SU-DHL-6 (cell line): Measurements from ENCODE around the gene CEBPZOS.
A peak's percentile ranks its signal among the peaks of the same experiment; 100 is the strongest.

Source experiments
- H2AFZ ChIP-seq: fragments of 200-600 bp; sonication (generic); 2 replicates; pipeline ENCODE4 v1.6.1; 2014; ENCODE audit warnings: low read depth, mild to moderate bottlenecking, moderate library complexity, mixed read lengths, antibody characterized with exemption, low read length; ENCODE audit not compliant: severe bottlenecking
- H3F3A ChIP-seq: fragments of 200-600 bp; shearing (Covaris generic); 2 replicates; pipeline ENCODE4 v1.6.0; 2016; ENCODE audit warnings: antibody characterized with exemption, mild to moderate bottlenecking; ENCODE audit not compliant: insufficient read depth
- H3K27ac ChIP-seq: fragments of 200-600 bp; sonication (generic); 2 replicates; pipeline ENCODE4 v1.5.1; 2016; ENCODE audit warnings: low read depth, mild to moderate bottlenecking, low read length, moderate library complexity, mixed read lengths
- H3K27me3 ChIP-seq: fragments of 200-600 bp; sonication (generic), shearing (Covaris generic); 2 replicates; pipeline ENCODE4 v1.6.0; 2014; ENCODE audit warnings: mild to moderate bottlenecking, low read length
- H3K36me3 ChIP-seq: fragments of 200-600 bp; sonication (generic); 2 replicates; pipeline ENCODE4 v1.6.1; 2014; ENCODE audit warnings: mild to moderate bottlenecking, low read length, mixed read lengths
- H3K4me2 ChIP-seq: fragments of 300-600, 200-600 bp; shearing (Covaris generic), sonication (generic); 2 replicates; pipeline ENCODE4 v1.6.0; 2014; ENCODE audit warnings: low read length, low read depth, mild to moderate bottlenecking; ENCODE audit not compliant: poor library complexity, severe bottlenecking
- H3K4me3 ChIP-seq: fragments of 200-600 bp; sonication (generic); 2 replicates; pipeline ENCODE4 v1.5.1; 2014; ENCODE audit warnings: antibody characterized with exemption, low read length, mild to moderate bottlenecking, mixed read lengths; ENCODE audit not compliant: insufficient read depth, poor library complexity, severe bottlenecking
- H3K79me2 ChIP-seq: fragments of 200-600 bp; sonication (generic); 2 replicates; pipeline ENCODE4 v1.6.1; 2014; ENCODE audit warnings: mild to moderate bottlenecking, low read length, moderate library complexity; ENCODE audit not compliant: insufficient read depth
- H3K9ac ChIP-seq: fragments of 200-600 bp; sonication (generic); 2 replicates; pipeline ENCODE4 v1.7.0; 2014; ENCODE audit warnings: mild to moderate bottlenecking, low read length
- H3K9me2 ChIP-seq: fragments of 200-600 bp; sonication (generic); replicated peaks from 2 replicates; pipeline ENCODE4 v1.6.1; 2014; ENCODE audit warnings: low read length; ENCODE audit not compliant: insufficient read depth
- H3K9me3 ChIP-seq: fragments of 200-600 bp; sonication (generic); 2 replicates; pipeline ENCODE4 v1.6.1; 2014; ENCODE audit warnings: low read length, mixed read lengths; ENCODE audit not compliant: insufficient read depth
- H4K20me1 ChIP-seq: fragments of 200-600 bp; sonication (generic); 2 replicates; pipeline ENCODE4 v1.6.1; 2014; ENCODE audit warnings: low read depth, mild to moderate bottlenecking, antibody characterized with exemption, low read length, moderate library complexity, mixed read lengths
- CTCF ChIP-seq: fragments of 200-600 bp; sonication (generic); IDR thresholded peaks from one replicate; pipeline ENCODE4 v1.5.1; 2017; ENCODE audit warnings: antibody characterized with exemption, mild to moderate bottlenecking, low read length, moderate library complexity; ENCODE audit not compliant: insufficient read depth, poor library complexity, severe bottlenecking
- EZH2phosphoT487 ChIP-seq: fragments of 200-600 bp; sonication (generic), shearing (Covaris generic); conservative IDR thresholded peaks from 2 replicates; pipeline ENCODE4 v1.6.1; 2018; ENCODE audit warnings: mild to moderate bottlenecking, antibody characterized with exemption, low read length, moderate library complexity, mixed read lengths

Gene CEBPZOS

GRCh38 chr2:37226863-37227262 lies 30.6 kb downstream of the CEBPZOS start:
- H3K4me3 ChIP-seq = no peak overlapping the region
- peak overlapping the region; percentile 17 for H3K4me2 ChIP-seq
- H3F3A ChIP-seq = 0 out of 2 replicates have a peak, but pooled peaks cover 3% of the 10 kb centered on the region
- H3K9ac ChIP-seq = no peak overlapping the region
- TF ChIP-seq CTCF = no peak
- TF ChIP-seq EZH2phosphoT487 = no peak
- H3K9me3 ChIP-seq = no peaks in the 10 kb centered on the region
- H3K79me2 ChIP-seq = peaks cover 87% of the 10 kb centered on the region
- peaks cover 23% of the 10 kb centered on the region for H4K20me1 ChIP-seq
- no peaks in the 10 kb centered on the region for H3K27me3 ChIP-seq
- peaks cover 32% of the 10 kb centered on the region; the same call in 1 of the 2 replicates for H3K36me3 ChIP-seq
- no peak overlapping the region for H2AFZ ChIP-seq
- no peaks in the 10 kb centered on the region for H3K9me2 ChIP-seq
- no peak overlapping the region for H3K27ac ChIP-seq

GRCh38 chr2:37228788-37229187 lies 32.5 kb downstream of the CEBPZOS start:
- no peaks in the 10 kb centered on the region for H3K27me3 ChIP-seq
- peaks cover 91% of the 10 kb centered on the region for H3K79me2 ChIP-seq
- no peaks in the 10 kb centered on the region for H3F3A ChIP-seq
- H4K20me1 ChIP-seq = peaks cover 23% of the 10 kb centered on the region
- H2AFZ ChIP-seq = no peak overlapping the region
- no peak overlapping the region for H3K9ac ChIP-seq
- no peak for TF ChIP-seq CTCF
- no peak for TF ChIP-seq EZH2phosphoT487
- no peak overlapping the region for H3K27ac ChIP-seq
- no peaks in the 10 kb centered on the region for H3K9me2 ChIP-seq
- no peaks in the 10 kb centered on the region for H3K9me3 ChIP-seq
- H3K4me3 ChIP-seq = no peak overlapping the region
- H3K36me3 ChIP-seq = peaks cover 25% of the 10 kb centered on the region; the same call in 1 of the 2 replicates
- peak overlapping the region; percentile 98 for H3K4me2 ChIP-seq

- H2AFZ ChIP-seq = no peak overlapping the region
Observed at GRCh38 chr2:37230581-37230980, 34.3 kb downstream of the CEBPZOS start.

More at GRCh38 chr2:37230581-37230980, 34.3 kb downstream of the CEBPZOS start:
- Histone ChIP-seq H3K4me3 (peak overlapping the region; percentile 74), H3K36me3 (peaks cover 22% of the 10 kb centered on the region; the same call in 1 of the 2 replicates), H3K27ac (peak overlapping the region; percentile 48; the same call in 1 of the 2 replicates), H3K27me3 (no peaks in the 10 kb centered on the region), H3K9ac (peak overlapping the region; percentile 76), H3K4me2 (peak overlapping the region; percentile 98), H3K9me2 (no peaks in the 10 kb centered on the region), H3K79me2 (peaks cover 91% of the 10 kb centered on the region), H3F3A (no peaks in the 10 kb centered on the region), H3K9me3 (no peaks in the 10 kb centered on the region), H4K20me1 (peaks cover 12% of the 10 kb centered on the region)
- no peak for TF ChIP-seq EZH2phosphoT487
- TF ChIP-seq CTCF = no peak
